SH-SY5Y (cell line): ENCODE results near the gene EGFL7.

Source experiments
- GATA2 ChIP-seq: IDR thresholded peaks from 2 replicates; pipeline ENCODE4 v1.6.1; 2011; ENCODE audit warnings: mild to moderate bottlenecking, low read depth, low read length
- GATA3 ChIP-seq: IDR thresholded peaks from 2 replicates; pipeline ENCODE4 v1.6.1; 2011; ENCODE audit warnings: low read depth, mild to moderate bottlenecking, low read length, moderate library complexity

GRCh38 chr9:136700959-136701667, 38.4 kb downstream of the EGFL7 start:
- TF ChIP-seq GATA2: no peak
- TF ChIP-seq GATA3: no peak
